Trophoblast cell (in vitro differentiated cells and primary cell): ENCODE data around the gene RHOD.

Experiments
- DNase-seq, 2 donors: peaks; one replicate each; pipeline ENCODE4 v3.0.0-alpha.2; 2016
- H2AFZ ChIP-seq: 2 replicates; pipeline ENCODE4 v1.6.1; 2013; ENCODE audit warnings: low read length, moderate library complexity, mild to moderate bottlenecking; ENCODE audit not compliant: insufficient read depth, poor library complexity
- H2AK5ac ChIP-seq: 2 replicates; pipeline ENCODE4 v1.6.1; 2013; ENCODE audit warnings: mild to moderate bottlenecking, low read length
- H2BK120ac ChIP-seq: 2 replicates; pipeline ENCODE4 v1.6.1; 2013; ENCODE audit warnings: low read length, mild to moderate bottlenecking, moderate library complexity; ENCODE audit not compliant: insufficient read depth, poor library complexity
- H2BK12ac ChIP-seq: 2 replicates; pipeline ENCODE4 v1.6.1; 2013; ENCODE audit warnings: mild to moderate bottlenecking, low read length, moderate library complexity
- H2BK5ac ChIP-seq: 2 replicates; pipeline ENCODE4 v1.6.1; 2013; ENCODE audit warnings: low read length, low read depth, moderate library complexity, mild to moderate bottlenecking; ENCODE audit not compliant: poor library complexity
- H3K14ac ChIP-seq: 2 replicates; pipeline ENCODE4 v1.6.1; 2013; ENCODE audit warnings: mild to moderate bottlenecking, low read length
- H3K18ac ChIP-seq: 2 replicates; pipeline ENCODE4 v1.6.1; 2013; ENCODE audit warnings: mild to moderate bottlenecking, low read length
- H3K23ac ChIP-seq: 2 replicates; pipeline ENCODE4 v1.6.1; 2013; ENCODE audit warnings: low read length
- H3K27ac ChIP-seq: 2 replicates; pipeline ENCODE4 v1.5.1; 2013; ENCODE audit warnings: low read depth, mild to moderate bottlenecking, inconsistent platforms, low read length, moderate library complexity
- H3K27me3 ChIP-seq: 2 replicates; pipeline ENCODE4 v1.6.1; 2013; ENCODE audit warnings: inconsistent platforms, mild to moderate bottlenecking, low read length, moderate library complexity; ENCODE audit not compliant: insufficient read depth
- H3K36me3 ChIP-seq, 2 experiments: 1 replicate in 1 of 2; 2 replicates in 1 of 2; pipeline ENCODE4 v1.6.1; 2013; ENCODE audit warnings: low read length in 2 of 2, mild to moderate bottlenecking in 2 of 2, moderate library complexity in 1 of 2; ENCODE audit not compliant: insufficient read depth in 2 of 2, control insufficient read depth in 1 of 2
- H3K4ac ChIP-seq: 2 replicates; pipeline ENCODE4 v1.6.1; 2013; ENCODE audit warnings: low read depth, mild to moderate bottlenecking, low read length, moderate library complexity
- H3K4me1 ChIP-seq, 2 experiments: 1 replicate in 1 of 2; 2 replicates in 1 of 2; pipeline ENCODE4 v1.6.1; 2013; ENCODE audit warnings: low read length in 2 of 2, mild to moderate bottlenecking in 2 of 2, moderate library complexity in 1 of 2; ENCODE audit not compliant: insufficient read depth in 2 of 2, control insufficient read depth in 1 of 2
- H3K4me2 ChIP-seq: 2 replicates; pipeline ENCODE4 v1.6.1; 2013; ENCODE audit warnings: inconsistent platforms, mild to moderate bottlenecking, low read length, moderate library complexity
- H3K4me3 ChIP-seq: 2 replicates; pipeline ENCODE4 v1.5.1; 2013; ENCODE audit warnings: mild to moderate bottlenecking, low read depth, low read length, inconsistent platforms
- H3K79me1 ChIP-seq: one replicate; pipeline ENCODE4 v1.6.1; 2013; ENCODE audit warnings: low read length
- H3K79me2 ChIP-seq: 2 replicates; pipeline ENCODE4 v1.6.1; 2013; ENCODE audit warnings: low read length, mild to moderate bottlenecking; ENCODE audit not compliant: control insufficient read depth, insufficient read depth, poor library complexity
- H3K9ac ChIP-seq: 2 replicates; pipeline ENCODE4 v1.6.1; 2013; ENCODE audit warnings: mild to moderate bottlenecking, low read length
- H3K9me3 ChIP-seq: 2 replicates; pipeline ENCODE4 v1.6.1; 2013; ENCODE audit warnings: low read depth, mild to moderate bottlenecking, control low read depth, inconsistent platforms, low read length; ENCODE audit not compliant: insufficient read depth
- H4K12ac ChIP-seq: 2 replicates; pipeline ENCODE4 v1.6.1; 2013; ENCODE audit warnings: low read depth, mild to moderate bottlenecking, low read length, moderate library complexity
- H4K8ac ChIP-seq: 2 replicates; pipeline ENCODE4 v1.6.1; 2013; ENCODE audit warnings: low read depth, mild to moderate bottlenecking, low read length, moderate library complexity
- H4K91ac ChIP-seq: one replicate; pipeline ENCODE4 v1.6.1; 2013; ENCODE audit warnings: low read depth, mild to moderate bottlenecking, low read length, moderate library complexity
- WGBS: extraction: QIAGEN DNeasy Blood & Tissue Kit; methylation state at CpG from one replicate; pipeline ENCODE4 v1.1.7; 2013; ENCODE audit warnings: missing lambda C conversion rate; ENCODE audit not compliant: insufficient read length, insufficient coverage; ENCODE audit errors: extremely low coverage; 5-methylcytosine and 5-hydroxymethylcytosine counted together

RHOD gene

GRCh38 chr11:67072295-67072694, 15.6 kb downstream of the RHOD start:
- whole genome bisulfite sequencing: no CpG with 5 or more reads among the region's 11 CpGs

DNA sequence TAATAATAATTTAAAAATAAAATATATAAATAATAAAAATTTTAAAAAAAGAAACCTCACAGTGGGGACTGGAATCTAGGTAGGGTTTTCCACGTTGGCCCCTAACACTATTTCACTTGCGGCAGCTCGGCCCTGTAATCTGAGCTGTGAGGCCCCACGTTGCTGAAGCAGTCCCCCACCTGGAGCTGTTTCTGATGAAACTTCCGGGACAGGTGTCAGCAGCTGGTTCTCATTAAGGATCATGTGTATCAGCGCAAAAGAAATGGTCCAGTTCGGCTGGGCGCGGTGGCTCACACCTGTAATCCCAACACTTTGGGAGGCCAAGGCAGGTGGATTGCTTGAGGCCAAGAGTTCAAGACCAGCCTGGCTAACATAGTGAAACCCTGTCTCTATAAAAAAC, 17.3 kb downstream of the RHOD start:
- H3K9ac ChIP-seq: no peak overlapping the region
- H3K18ac ChIP-seq: no peak overlapping the region
- no peak overlapping the region for H3K4me3 ChIP-seq
- no peak overlapping the region for H3K4me2 ChIP-seq
- H3K4ac ChIP-seq: no peak overlapping the region
- no peak overlapping the region for H3K27ac ChIP-seq
- no peaks in the 10 kb centered on the region for H3K4me1 ChIP-seq
- no peak overlapping the region for H3K23ac ChIP-seq
- no peak overlapping the region for H4K12ac ChIP-seq
- H2BK5ac ChIP-seq: no peak overlapping the region
- H2AFZ ChIP-seq: no peak overlapping the region
- H3K9me3 ChIP-seq: no peaks in the 10 kb centered on the region
- H3K79me2 ChIP-seq: no peaks in the 10 kb centered on the region
- peaks cover 0 to 3% of the 10 kb centered on the region in 2 experiments for H3K36me3 ChIP-seq
- H4K8ac ChIP-seq: no peak overlapping the region
- H3K79me1 ChIP-seq: no peaks in the 10 kb centered on the region
- H2BK120ac ChIP-seq: no peak overlapping the region
- no peaks in the 10 kb centered on the region for H3K27me3 ChIP-seq
- H2AK5ac ChIP-seq: no peak overlapping the region
- no peak overlapping the region for H2BK12ac ChIP-seq
- no peak overlapping the region for H3K14ac ChIP-seq
- no peak overlapping the region for H4K91ac ChIP-seq
- WGBS: no CpG with 5 or more reads among the region's 9 CpGs
- DNase-seq: no peak

More at GRCh38 chr11:67072295-67072694, 15.6 kb downstream of the RHOD start:
- Histone ChIP-seq H3K9me3 (no peaks in the 10 kb centered on the region), H2AK5ac (no peak overlapping the region), H3K36me3 (peaks cover 0 to 5% of the 10 kb centered on the region in 2 experiments), H3K4me3 (no peak overlapping the region), H3K79me1 (no peaks in the 10 kb centered on the region), H3K27me3 (no peaks in the 10 kb centered on the region), H3K4ac (no peak overlapping the region), H2BK12ac (no peak overlapping the region), H4K91ac (no peak overlapping the region), H4K8ac (no peak overlapping the region), H2BK120ac (no peak overlapping the region), H2AFZ (no peak overlapping the region), H3K18ac (no peak overlapping the region), H3K4me2 (no peak overlapping the region), H4K12ac (no peak overlapping the region), H3K9ac (no peak overlapping the region), H3K27ac (no peak overlapping the region), H2BK5ac (no peak overlapping the region), H3K4me1 (no peaks in the 10 kb centered on the region), H3K23ac (no peak overlapping the region), H3K14ac (no peak overlapping the region), H3K79me2 (no peaks in the 10 kb centered on the region)
- no peak for DNase-seq

DNA sequence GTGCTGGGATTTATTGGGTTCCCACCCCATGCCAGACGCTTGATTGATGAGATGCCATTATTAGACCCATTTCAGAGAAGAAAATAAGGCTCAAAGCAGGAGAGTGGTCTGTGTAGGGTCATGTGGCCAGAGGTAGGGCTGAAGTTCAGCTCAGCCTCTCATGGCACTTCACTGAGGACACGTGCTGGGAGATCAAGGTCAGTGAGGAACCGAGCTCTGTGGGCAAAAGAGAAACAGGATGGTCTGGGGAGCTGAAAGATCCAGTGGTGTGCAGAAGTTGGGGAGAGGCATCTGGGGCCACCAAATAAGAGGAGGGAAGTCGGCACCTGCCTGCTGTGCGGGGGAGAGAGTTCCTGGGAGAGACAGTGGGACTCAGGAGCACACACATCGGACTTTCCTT, 19.6 kb downstream of the RHOD start:
- H4K8ac ChIP-seq: no peak overlapping the region
- H3K79me2 ChIP-seq: no peaks in the 10 kb centered on the region
- H2BK12ac ChIP-seq: no peak overlapping the region
- H3K9me3 ChIP-seq: no peaks in the 10 kb centered on the region
- no CpG with 5 or more reads among the region's 6 CpGs for WGBS
- H4K12ac ChIP-seq: no peak overlapping the region
- H3K4me3 ChIP-seq: no peak overlapping the region
- no peak overlapping the region for H2AK5ac ChIP-seq
- H2AFZ ChIP-seq: no peak overlapping the region
- DNase-seq: no peak
- no peak overlapping the region for H4K91ac ChIP-seq
- H3K36me3 ChIP-seq: peaks cover 0 to 3% of the 10 kb centered on the region in 2 experiments
- H3K23ac ChIP-seq: no peak overlapping the region
- no peaks in the 10 kb centered on the region for H3K79me1 ChIP-seq
- H3K4me2 ChIP-seq: no peak overlapping the region
- H2BK120ac ChIP-seq: no peak overlapping the region
- no peaks in the 10 kb centered on the region for H3K4me1 ChIP-seq
- H3K14ac ChIP-seq: no peak overlapping the region
- no peaks in the 10 kb centered on the region for H3K27me3 ChIP-seq
- H2BK5ac ChIP-seq: no peak overlapping the region
- no peak overlapping the region for H3K18ac ChIP-seq
- no peak overlapping the region for H3K4ac ChIP-seq
- no peak overlapping the region for H3K9ac ChIP-seq
- H3K27ac ChIP-seq: no peak overlapping the region

GRCh38 chr11:67079065-67079705, 22.5 kb downstream of the RHOD start:
- no peak for DNase-seq
- Histone ChIP-seq H2AK5ac (no peak overlapping the region), H3K4me2 (no peak overlapping the region), H3K36me3 (no peaks in the 10 kb centered on the region), H3K27me3 (no peaks in the 10 kb centered on the region), H3K27ac (no peak overlapping the region), H4K12ac (no peak overlapping the region), H3K23ac (no peak overlapping the region), H3K18ac (no peak overlapping the region), H3K79me2 (no peaks in the 10 kb centered on the region), H4K8ac (no peak overlapping the region), H3K4me1 (peaks cover 6% of the 10 kb centered on the region in 2 experiments), H3K14ac (no peak overlapping the region), H4K91ac (no peak overlapping the region), H2AFZ (no peak overlapping the region), H3K9me3 (no peaks in the 10 kb centered on the region), H3K79me1 (peaks cover 3% of the 10 kb centered on the region), H3K4ac (no peak overlapping the region), H2BK5ac (no peak overlapping the region), H2BK12ac (no peak overlapping the region), H3K4me3 (no peak overlapping the region), H2BK120ac (no peak overlapping the region), H3K9ac (no peak overlapping the region)
- WGBS: no CpG with 5 or more reads among the region's 6 CpGs
